Forelimb muscle (tissue), 1 donor: ENCODE results near the gene NSUN2. TPM values are rescaled to one million over a fixed set of nuclear protein-coding genes. Genes with fewer than 3 reads are reported as not detected.

Experiments used
- DNase-seq: peaks from one replicate; pipeline ENCODE4 v3.0.0-alpha.2; 2013; ENCODE audit warnings: low read depth
- polyA plus RNA-seq: library from polyadenylated mRNA; unstranded; fragments of 120-200 nt; gene quantifications from one replicate; pipeline ENCODE4 v1.2.1, GENCODE V29; 2013; ENCODE audit not compliant: insufficient read length

Gene NSUN2
- polyA plus RNA-seq, 1 donor: 37.9 TPM

DNA sequence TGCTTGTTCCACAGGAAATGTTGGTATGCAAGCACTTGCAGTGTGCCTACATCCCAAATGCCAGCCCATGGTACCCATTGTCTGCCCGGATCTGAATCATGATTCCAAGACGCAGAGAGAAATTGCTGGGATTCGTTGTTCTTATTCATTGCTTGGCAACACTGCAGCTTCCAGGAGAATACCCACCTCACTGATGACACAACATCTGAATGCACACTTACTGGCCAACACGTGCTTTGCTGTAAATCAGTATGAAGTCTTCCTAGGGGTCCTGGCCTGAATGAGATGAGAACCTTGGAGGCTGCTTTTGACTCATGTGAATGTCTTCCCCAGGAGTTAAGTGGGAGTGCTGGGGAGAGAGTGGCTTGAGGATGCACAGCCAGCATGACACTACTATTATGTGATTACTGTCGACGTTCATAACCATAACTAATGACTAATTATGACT lies 12.0 kb upstream of the NSUN2 start:
- no peak for DNase-seq

DNA sequence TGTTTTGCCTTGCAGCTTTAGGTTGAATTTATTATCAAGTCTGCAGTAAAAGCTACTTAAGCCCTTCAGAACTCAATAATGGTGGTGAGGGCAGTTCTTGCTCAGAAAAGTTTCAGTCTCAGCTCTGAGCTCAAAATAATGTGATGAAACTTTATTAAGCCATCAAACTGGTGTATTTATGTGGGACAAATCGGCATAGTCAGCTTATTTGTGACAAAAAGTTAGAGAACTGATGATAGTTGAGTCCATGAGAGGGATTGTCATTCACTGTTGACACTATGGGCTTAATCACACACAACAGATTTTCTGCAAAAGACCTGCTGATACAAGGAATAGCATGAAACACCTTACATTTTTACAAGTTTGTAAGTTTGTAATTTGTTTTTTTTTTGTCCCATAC lies 9.8 kb upstream of the NSUN2 start:
- DNase-seq: no peak

DNA sequence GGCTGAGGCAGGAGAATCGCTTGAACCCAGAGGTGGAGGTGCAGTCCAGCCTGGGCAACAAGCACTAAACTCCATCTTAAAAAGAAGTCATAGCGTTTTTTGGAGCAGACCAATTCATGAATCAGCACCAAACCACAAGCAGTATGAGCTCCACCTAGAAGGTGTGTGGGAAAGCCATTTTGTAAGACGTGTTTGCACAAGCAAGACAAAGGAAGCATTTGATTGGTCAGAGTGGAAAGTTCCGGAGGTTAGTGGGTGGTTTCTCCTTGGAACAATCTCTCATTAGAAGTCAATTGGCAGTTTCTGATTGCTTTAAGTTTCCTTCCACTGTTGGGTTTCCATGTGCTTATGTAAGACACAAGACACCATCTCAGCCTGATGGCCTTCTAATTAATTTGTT lies 5.4 kb upstream of the NSUN2 start:
- DNase-seq: no peak

DNA sequence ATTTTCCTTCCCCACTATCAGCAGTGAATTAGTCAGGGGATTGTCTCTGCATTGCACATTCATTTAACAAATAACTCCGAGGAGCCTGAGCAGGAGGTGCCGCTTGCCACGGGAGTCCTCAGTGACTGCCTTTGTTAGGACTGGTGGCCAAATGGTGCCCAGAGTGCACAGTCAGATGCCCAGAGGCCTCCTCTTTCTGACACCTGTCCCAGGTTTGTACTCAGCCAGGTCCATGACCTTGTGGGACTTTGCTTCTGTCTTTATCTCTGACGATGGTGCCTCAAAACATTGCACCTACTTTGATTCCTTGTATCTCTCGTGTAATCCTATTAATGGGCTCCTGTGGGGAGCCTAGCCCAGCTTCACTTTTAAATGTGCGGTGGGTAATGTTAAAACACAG lies 4.7 kb upstream of the NSUN2 start:
- no peak for DNase-seq

DNA sequence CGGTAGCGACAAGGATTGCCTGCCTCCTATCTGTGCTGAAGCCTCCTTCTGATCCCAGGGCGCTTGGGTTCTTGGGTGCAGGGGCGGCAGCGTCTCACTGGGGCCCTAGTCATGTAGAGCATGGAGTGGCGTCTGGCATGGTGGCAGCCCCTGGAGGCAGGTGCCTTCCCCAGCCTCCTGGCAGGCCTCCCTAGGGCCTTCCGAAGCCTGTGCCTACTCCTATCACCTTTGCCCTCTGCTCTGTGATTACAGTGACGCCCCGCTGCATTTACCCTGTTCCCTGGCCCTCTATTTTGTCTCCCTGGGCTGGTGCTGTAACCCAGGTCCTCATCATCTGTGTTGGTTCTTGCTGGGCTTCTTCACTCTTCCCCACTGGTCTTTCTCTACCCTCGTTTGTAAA lies 4.2 kb upstream of the NSUN2 start:
- no peak for DNase-seq

DNA sequence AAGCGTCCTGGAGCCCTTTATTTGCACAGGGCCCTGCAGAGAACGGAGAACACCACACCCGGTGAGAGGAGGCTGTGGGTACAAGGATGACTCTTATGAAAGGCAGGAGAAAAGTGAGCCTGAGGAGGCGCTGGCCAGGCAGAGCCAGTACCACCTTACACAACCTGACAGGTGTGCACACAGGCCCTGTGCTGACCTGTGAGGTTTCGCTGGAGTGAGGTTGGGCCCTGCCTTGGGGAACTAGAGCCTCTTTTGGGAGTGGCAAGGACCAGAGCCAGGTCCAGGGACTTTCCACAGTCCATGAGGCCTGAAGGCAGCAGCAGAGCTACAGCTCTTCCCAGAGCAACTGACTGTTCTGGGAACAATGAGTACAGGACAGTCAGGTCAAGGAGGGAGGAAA lies 3.4 kb upstream of the NSUN2 start:
- no peak for DNase-seq

DNA sequence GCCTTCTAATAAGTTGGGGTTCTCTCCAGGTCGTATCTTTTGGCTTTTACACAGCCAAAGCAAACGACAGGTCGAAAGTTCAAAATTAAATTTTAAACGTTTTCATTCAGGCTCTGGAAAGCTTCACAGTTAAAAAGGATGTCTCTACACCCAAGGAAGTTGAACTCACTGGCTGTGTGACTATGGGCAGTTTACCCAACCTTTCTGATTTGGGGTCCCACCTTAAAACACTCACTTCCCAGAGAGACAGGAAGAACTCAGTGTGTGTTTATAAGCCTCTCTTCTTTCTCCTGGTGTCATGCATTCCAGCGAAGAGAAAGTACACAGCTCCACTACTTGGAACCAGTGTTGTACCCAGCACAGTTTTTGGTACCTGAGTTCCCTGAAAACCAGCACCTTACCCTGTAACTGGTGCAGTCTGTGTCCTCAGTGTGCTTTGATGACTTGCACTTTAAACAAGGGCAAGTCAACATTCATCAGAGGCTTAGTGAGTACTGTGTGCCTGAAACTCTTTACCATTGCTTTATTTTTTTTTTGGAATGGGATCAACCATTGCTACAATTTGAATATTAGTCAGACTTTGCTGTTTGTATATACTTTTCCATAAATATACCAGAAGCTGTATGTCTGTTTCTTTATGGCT lies 2.1 kb upstream of the NSUN2 start:
- no peak for DNase-seq

DNA sequence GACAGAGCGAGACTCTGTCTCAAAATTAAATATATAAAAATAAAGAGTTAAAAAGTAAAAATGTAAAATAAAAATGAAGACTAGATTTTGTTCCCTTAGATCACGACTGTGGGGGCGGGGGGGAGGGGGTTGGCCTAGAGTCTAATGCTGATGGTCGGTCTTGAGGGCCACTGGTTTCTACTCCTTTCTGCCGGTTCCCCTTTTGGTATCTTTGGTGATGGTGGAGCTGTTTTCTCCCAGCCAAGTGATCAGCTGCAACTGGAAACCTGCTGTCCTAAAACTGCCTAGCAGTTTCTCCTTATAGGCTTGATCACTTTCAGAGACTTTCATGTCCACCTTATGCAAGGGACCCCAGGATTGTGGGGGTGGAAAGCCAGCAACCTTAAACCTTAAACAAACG lies 1.5 kb upstream of the NSUN2 start:
- no peak for DNase-seq

DNA sequence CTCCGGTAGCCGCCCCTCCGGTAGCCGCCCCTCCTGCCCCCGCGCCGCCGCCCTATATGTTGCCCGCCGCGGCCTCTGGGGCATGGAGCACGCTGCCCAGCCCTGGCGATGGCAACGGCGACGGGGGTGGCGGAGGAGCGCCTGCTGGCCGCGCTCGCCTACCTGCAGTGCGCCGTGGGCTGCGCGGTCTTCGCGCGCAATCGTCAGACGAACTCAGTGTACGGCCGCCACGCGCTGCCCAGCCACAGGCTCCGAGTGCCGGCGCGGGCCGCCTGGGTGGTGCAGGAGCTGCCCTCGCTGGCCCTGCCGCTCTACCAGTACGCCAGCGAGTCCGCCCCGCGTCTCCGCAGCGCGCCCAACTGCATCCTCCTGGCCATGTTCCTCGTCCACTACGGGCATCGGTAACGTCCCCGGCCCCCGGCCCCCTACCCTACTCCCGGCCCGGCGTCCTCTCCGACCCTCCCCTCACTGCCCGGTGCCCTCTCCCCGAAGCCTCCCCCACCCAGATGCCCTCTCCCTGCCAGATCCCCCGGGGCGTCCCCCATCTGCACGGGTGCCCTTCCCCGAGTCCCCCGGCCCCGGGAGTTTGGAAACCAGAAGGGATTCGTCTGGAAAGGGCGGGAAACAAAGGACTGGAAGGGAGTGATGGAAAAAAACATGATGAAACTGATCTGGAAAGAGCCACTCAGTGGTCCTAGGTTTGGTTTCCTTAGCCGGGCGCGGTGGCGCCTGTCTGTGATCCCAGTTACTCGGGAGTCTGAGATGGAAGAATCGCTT lies 813 bp upstream of the NSUN2 start:
- DNase-seq: no peak

DNA sequence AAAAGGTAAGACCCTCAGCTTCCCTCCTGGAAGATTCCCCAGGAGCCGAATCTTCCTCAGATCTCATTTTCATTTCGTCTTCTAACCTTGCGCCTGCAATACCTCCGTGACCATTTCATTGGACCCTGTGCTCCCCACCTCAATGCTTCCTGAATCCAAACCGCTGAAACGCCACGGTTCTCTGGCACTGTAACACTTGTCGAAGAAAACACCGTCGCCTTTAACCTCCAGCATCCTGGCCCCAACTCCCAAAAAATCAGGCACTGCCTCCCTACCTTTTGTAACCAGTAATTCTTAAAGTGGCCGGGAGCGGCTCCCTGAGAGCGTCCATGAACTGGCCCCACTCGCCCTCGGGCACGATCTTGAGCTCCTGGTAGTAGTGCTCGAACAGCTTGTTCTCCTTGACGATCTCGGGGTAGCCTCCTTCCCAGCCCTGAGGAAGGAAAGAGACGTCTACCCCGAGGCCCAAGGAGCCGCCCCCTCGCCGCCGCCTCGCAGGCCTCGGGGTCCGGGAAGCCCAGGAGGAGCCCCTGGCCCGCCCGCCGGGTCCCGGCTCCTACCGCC lies 438 bp downstream of the NSUN2 start:
- no peak for DNase-seq

DNA sequence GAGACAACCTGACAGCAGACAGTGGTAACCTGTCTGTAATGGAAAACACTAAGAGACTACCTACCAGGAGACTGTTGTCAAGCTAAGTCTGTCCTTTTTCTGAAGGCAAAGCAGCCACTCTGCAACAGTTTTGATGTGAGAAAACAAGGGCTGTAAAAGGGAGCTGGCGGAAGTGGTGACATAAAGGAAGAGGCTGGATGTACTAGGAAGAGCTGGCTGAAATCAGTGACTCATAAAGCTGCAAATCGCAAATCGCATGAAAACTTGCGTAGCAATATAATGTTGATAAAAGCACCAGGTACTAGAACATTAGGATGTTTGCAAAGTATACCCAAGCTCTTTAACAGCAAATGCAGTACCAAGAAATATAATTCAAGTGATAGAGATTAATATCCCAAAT lies 1.4 kb downstream of the NSUN2 start:
- DNase-seq: no peak

DNA sequence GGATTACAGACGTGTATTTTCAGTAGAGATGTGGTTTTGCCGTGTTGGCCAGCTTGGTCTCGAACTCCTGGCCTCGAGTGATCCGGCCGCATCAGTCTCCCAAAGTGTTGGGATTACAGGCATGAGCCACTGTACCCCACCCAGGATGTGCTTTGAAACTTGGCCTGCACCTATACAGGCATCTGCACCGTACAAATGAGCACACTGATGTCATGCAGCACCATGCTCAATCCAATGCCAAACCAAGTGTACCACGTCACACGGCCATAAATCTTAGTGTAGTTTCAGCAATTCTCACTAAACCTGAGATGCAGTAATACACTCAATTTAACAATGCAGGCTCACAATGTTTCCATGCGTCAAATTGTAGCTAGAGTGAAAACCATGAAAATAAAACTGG lies 6.3 kb downstream of the NSUN2 start:
- no peak for DNase-seq

DNA sequence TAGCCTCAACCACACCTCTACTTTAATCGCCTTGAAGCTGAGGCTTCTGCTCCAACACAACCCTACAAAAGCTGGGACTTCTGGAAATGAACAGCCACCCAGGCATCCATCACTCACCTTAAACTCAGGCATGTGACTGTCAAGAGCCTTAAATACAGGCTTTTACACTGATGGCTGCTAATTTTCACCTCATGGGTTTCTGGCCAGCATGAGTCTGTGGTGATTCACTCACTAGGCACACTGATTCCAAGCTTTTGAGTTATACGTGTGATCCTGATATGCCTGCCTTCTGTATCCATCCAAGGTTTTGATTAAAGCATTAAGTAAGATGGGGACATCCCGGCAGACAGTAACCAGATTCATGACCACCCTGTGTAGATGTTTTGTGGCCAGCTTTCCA lies 8.9 kb downstream of the NSUN2 start:
- DNase-seq: no peak

DNA sequence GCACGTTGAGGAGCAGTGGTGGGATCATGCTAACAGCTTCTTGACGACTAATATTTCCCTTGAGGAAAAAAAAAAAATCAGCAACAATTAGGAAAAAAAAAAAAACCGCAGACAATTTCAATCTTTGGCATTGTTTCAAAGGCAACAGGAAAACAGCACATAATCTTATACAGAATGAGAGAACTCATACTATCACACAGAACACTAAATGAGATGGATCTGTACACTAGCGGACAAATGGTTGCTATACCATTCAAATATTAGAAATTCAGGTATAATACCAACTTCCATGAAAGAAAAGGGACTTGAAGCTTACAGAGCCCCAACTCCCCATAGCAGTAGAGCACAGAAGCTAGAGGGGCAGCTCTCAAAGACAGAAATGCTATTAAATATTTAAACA lies 9.6 kb downstream of the NSUN2 start:
- no peak for DNase-seq

DNA sequence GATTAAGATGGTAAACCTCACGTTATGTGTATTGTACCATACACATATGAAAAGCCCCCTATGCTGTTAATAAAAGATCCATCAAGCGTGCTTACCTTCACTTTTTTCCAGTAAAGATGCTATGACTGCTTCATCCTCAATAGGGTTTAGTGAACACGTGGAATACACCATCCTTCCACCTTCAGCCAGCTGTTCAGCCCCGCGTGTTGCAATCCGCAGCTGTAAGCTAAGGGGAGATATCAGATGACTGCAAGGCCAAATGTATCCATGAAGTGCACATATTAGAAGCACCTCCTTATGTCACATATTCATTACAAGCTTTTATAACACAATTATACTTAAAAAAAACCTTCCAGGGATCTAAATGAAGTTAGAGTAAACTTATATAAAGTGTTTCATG lies 16.2 kb downstream of the NSUN2 start:
- no peak for DNase-seq

DNA sequence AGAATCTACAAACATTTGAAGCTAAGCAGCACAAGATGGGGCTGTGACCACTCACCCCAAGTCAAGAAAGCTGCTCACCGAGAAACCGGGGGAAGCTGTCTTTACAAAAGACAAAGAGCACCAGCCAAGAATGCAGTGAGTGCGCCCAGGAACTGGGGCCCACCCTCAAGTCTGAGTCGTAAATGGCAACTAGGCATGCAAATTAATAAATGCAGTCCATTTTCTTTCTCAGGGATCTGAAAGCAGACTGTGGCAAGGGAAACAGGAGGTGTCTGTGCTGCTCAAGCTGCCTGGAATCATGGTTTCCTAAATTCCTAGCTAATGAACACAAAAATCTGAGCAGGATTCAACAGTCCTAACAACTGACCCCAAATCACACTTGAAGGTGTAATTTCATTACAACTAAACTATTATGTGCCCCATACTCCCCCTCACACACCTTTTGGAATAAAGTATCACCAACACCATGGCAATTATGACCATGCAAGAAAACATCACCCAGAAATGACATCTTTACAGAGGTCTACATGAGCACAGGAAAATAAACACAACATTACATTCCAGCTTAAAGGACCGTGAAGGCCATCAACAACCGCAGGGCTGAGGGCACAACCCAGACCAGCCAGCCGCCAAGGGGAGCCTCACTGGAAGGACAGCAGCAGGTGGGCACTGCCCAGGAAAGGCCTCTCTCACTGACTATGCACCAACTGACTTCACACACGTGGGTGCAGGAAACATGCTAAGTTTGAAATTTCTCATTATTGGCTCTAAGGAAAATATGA lies 17.6 kb downstream of the NSUN2 start:
- no peak for DNase-seq

DNA sequence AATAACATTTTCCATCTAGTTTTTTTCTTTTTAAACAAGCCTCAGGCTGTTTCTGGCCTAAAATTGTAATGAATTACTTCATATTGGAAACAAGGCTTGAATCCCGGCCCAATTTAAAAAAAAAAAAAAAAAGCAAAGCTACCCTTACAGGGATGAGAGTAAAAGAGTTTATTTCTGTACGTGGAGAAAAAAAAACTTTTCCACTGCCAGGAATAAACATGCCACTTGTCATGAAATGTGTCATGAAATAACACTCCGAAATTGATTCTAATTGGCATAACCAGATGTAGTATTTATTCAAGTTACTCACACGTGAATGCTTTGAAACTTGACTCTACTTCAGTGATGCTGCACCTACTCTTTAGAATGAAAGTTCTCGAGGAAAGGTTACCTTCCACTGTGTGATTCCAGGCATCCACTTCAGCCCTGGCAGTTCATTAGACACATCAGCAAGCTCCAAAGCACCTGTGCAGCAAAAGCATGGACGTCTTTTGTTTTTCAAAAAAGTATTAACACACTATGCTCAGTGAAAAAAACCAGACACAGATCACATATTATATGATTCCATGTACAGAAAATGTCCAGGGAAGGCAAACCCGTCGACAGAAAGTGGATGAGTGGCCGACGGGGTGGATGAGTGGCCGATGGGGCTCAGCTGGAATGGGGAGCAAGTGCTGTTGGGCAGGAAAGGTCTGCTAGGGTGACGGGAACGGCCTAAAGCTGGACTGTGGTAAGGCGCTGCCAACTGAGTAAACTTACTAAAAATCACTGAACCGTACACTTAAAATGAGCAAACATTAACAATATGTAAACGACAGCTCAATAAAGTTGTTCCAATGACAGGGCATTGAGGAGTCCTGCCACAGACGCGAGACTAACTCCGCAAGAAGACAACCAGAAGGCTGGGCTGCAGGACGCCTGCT lies 21.2 kb downstream of the NSUN2 start:
- no peak for DNase-seq

DNA sequence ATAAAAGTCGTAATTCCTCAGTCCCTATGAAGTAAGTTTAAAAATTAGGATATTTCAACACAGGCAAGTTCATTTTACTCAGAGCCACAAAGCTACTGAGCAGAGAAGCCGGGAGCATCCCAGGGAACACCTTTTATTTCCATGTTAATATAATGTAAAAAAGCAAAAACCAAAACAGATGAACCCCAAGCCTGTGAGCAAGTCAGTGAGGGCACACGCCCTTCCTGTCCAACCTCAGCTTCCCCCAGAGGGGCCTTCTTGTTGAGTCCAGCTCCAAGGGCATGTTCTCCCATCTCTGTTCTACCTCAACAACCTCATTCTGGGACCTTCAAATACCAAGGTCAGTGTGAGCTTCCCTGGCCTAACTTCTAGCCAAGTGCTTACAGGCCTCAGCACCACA lies 24.8 kb downstream of the NSUN2 start:
- DNase-seq: no peak

DNA sequence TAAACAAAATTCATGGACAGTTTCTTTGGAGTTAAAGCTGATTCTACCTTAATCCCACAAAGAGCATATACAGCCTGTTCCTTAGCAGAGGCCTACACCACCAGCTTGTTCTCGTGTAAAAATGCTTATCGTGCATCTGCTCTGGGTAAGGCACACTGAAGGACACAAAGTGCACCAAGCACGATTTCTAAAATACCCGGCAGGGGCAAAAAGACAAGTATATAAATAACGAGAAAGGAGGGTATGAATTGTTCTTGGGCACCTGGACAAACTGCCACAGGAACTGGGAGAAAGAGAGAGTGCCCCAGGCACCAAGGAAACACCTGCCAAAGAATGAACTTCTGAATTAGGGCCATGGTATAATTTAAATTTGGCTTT lies 25.3 kb downstream of the NSUN2 start:
- no peak for DNase-seq

DNA sequence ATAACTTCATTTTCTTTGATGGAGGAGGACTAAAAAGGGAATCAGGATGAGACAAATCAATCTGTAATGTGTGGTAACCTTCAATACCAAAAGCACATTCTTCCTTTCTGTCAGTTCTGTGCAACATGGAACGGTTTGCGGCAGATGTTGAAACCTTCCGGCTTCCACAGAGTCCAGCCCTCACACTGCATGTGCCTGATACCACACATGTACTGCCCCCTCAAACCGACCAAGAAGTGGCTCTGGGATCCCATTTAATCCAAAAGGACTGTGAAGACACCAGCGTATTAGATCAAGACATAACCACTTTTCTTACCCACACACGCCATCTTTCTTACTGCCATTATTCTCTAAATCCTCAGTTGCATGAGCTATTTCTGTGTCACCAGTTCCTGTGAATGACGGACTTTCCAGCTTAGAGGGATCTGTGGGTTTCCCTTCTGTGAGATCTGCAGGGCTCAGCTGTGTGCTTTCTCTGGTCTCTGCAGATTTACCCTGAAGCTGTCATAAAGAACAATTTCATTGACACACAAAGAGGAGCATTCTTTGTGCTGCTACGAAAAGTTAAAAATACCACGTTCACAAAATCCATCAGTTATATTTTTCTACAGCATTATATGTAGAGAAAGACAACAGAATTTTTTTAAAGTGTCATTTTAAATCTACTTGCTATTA lies 25.8 kb downstream of the NSUN2 start:
- no peak for DNase-seq

DNA sequence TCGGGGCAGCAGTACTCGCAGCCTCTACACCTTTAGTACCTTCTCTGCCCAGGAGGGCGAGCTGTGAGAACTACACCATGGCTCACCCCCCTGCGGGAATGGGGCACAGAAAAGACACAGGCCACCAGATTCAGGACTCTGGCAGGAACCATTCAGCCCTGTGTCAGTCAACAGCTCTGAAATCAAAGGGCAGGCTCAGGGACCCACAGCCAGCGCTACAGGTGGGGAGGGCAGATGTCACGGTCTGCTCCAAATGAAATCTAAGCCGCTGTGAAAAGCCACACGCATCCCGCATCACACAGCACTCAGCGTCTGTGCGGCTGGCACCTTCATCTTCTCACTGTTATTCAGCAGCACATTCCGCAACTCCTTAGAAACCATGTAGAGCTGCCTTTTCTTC lies 27.9 kb downstream of the NSUN2 start:
- no peak for DNase-seq
